HG03432 (cell line): ENCODE measurements around the gene SUMO3.

Source experiments
- ATAC-seq: cut with Tn5 transposase; IDR thresholded peaks from one replicate; pipeline ENCODE4 v1.9.1; 2021; ENCODE audit warnings: mild to moderate bottlenecking, moderate library complexity; ENCODE audit not compliant: unreplicated experiment

Gene SUMO3

DNA sequence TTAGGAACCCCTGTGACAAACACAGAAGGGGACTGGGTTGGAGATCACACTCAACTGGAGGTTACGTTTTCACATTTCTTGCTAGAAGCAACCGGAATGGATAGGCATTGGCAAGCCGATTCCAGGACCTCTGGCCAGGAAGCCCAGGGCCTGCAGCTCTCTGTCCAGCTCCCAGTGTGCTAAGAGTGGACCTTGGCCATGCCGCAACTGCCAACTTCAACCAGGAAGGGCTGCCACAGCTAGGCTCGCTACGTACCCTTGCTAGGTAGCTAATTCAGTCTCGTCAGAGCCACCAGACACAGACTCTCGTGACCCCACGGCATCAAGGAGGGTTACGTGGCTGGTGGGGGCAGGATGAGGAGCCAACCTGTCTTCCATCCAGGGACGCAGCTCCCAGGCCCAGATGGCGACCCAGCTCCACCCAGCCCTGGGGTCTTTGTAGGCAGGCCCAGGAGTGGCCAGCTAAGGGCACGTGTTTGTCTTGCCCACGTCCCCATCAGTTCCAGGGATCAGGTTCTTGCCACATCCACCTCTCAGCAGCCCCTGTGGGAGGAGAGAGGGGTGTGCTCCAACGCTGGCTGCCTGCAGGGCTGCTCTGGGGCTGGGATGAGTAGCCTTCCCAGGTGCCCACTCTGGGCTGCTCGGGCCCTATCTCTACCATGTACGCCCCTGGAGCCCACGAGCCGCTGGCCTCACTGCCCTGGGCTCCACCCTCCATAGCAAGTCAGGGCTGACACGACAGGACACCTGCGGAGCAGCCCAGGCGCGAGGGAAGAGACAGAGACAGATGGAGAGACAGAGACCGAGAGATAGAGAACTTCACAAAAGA, 55.4 kb downstream of the SUMO3 start:
- ATAC-seq, result no peak

DNA sequence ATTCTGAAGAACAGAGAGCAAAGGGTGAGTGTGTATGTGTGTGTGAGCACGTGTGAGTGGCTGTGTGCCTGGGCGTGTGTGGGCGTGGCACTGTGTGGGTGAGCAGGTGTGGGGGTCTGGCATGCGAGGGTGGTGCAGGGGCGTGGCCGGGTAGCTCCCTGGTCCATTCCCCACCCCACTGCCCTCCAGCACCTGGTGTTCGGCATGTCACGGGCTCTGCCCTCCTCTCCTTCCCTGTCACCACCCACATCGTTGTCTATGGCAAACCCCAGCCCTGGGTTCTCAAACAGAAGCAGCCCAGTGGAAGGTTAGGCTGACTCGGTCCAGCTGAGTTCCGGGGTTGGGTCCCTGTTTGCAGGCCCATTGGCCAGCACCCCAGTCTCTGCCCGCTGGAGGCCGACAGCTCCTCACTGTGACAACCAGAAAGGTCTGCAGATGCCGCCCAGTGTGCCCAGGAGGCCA, 56.1 kb downstream of the SUMO3 start:
- ATAC-seq, result no peak

DNA sequence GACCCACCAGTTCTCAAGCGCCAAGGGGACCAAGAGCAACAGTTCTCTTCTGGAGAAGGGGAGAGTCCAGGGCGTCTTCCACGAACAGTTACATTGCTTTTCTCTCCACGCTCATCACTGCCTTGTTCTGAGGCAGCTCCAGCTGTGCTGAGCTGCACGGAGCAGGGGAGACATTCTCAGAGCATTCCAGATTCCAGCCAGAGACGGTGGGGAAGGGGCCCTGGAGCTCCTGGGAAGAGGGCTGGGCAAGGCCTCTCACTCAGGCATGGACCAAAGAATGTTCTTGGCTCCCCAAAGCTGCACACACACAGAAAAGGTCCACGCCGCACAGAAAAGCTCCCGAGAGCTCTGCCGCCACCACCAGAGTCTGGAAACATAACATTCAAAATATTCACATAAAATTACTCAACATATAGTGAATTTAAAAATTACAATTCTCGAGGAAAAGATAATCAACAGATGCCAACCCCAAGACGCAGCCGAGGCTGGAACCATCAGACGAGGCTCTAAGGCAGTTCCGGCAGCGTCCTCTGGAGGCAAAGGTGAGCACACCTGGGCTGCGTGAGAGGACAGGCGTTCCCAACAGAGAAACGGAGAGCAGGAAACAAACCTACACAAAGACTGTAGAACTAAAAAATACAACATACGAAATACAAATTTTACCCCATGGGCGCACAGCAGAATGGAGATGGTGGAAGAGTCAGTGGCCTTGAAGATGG, 56.7 kb downstream of the SUMO3 start:
- ATAC-seq, result no peak

DNA sequence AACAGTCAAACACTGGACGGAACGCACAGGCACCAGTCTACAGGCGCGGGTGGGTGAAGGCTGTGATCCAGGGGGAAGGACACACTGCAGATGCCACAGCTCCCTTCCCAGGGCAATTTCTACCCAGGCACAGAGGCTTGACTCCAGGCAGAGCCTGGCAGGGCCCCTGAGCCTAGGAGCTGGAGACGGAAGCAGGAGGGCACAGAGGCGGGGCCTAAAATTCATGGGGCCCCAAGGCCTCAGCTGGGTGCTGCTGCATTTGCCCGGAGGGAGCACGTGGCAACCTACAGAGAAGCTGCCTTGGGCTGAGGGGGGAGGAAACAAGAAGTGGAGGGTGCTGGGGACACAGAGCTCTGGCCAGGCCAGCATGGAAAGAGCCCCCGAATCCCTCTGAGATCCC, 57.5 kb downstream of the SUMO3 start:
- ATAC-seq, result no peak

DNA sequence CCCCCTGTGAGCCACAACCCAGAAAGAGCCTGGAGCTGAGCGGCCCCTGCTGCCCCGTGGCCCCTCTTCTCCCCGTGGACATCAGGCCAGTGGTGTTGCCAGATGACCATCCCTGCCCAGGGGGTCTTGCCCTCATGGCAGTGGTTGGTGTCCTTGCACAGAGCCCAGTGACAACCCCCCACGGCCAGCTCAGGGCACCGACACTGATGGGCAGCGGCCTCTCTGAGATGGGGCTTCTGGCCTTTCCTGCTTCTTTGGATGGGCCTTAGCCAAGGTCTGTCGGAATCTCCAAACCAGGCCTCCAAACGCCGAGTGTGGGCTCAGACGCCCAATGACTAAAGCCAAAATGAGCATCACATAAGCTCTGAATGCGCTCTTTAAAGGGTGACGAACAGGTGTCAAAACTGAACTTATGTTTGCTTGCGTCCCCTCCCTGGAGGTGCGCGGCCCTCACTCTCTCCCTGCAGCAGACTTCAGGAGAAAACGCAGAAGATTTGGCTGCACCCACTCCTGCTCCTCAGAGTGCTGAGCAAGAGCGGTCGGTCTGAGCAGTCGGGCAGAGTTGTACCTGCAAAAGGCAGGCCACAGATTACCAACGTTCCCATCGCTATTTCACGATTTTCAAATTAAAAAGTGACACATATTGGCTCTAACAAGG, 58.1 kb downstream of the SUMO3 start:
- no peak for ATAC-seq

DNA sequence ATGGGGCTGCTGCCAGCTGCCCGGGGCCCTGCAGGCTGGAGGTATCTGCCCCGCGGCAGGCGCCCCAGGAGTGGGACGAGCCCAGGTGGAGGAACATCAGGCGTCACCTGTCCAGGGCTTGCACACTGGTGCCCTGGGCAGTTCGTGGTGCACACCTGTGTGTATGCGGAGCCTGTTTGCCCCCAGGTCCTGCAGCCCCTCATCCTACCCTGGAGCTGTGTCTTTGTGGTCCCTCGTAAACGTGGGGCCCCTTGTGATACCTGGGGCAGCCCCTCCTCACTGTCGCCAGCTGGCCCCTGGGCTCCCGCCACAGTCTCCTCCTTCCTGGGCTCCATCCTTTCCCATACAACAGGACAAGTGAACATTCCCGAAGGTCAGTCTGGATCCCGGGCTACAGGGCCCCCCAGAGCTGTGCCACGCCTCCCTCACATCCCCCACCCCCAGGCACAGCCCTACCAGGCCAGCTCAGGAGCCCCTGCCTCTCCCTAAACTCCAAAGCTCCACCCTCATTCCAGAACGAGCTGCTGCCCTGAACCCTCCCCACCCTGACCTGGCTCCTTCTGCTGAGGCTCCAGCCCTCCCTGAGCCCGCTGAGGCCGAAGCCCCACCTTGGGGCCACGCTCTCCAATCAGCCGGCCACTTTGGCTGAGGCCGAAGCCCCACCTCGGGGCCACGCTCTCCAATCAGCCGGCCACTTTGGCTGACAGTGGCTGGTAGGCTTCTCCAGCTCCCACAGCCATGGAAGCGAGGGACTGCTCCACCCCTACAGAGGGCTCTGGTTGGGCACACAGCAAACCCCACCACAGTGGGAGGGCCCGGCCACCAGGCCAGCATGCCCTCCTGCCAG, 58.9 kb downstream of the SUMO3 start:
- no peak for ATAC-seq

DNA sequence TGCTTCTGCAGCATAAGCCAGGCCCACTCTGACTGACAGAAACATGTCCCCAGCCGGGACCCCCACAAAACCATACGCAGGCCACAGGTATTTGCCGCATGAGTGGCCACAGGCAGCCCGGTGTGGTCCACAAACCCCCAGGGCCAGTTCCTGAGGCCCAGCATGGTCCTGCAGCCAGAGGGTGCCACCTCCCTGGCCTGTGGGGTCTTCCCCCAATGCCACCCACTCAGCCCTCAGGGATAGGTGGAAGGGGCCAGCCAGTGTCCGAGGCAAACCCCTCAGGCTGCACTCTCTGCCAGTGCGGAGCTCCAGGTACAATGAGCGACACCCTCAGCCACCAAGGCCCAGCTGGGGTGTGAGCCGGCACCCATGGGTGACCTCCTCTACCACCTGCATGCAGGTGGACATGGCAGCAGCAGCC, 59.7 kb downstream of the SUMO3 start:
- ATAC-seq, result no peak

DNA sequence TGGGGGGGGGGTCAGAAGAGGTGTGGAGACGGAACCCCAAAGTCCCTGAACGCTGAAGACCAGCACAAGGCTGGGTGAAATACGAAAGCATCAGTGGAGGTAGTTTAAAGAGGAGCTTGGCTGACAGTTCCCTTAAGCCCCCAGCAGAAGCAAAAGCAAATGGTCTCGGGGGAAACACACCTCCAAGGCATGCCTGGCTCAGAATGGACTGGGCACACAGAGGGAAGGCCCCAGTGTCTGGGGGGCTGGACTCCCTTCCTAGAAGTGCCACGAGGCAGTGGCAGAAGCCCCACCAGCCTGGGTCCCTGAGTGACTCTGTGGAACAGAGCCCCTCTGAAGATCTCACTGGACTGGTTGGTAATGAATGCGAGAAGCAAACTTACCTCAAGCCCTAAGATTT, 60.1 kb downstream of the SUMO3 start:
- no peak for ATAC-seq

DNA sequence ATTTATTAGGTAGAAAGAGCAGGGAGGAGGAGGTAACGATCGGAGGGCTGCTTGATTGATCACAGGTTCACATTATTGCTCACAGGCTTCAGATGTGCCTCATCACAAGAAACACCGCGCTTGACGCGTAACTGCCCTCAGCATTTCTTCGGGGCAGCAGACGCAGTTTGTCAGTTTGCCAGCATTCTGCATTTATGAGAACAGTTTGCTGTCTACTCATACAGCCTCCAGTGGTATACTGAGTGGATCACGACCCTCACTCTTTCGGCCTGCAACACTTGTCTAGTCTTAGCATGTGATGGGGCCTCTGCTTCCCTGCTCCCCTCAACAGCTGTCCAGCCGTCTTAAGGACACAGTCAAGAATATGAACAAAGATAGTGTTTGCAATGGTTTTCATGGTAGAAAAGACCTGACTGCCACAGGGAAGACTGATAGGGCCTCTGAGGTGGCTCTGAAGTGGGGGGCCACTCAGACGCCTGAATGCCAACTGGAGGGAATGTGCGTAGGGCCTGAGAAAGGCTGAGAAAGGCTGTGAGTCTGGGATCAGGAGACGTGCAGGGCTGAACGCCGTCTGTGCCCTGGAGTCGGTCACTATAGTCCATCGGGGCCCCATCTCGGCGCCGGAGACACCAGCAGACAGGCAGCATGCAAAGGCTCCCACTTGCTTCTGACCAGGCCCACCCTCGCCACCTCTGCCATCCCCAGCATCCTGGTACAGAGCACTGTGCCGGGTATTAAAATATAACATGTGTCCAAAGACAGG, 61.3 kb downstream of the SUMO3 start:
- no peak for ATAC-seq
